ENCODE results near the gene CEP85L.
A peak's percentile ranks its signal among the peaks of the same experiment; 100 is the strongest.

CEP85L gene

DNA sequence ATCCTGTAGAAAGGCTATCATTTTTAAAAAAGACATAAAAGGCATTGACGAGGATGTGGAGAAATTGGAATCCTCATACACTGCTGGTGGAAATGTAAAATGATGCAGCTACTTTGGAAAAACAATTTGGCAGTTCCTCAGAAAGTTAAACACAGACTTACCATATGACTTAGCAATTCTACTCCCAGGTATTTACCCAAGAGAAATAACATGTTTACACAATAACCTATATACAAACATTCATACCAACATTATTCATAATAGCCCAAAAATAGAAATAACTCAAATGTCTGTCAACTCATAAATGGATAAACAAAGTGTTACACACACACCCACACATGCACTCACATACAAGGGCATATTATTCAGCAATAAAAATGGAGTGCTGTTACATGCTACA, 23.4 kb upstream of the CEP85L start:
- DNase-seq (ENCODE audit: low read depth): no peak
- H3K4me3 ChIP-seq (ENCODE audit: control insufficient read depth, low read depth, low read length): no peak overlapping the region
- TF ChIP-seq, protein P1, sequence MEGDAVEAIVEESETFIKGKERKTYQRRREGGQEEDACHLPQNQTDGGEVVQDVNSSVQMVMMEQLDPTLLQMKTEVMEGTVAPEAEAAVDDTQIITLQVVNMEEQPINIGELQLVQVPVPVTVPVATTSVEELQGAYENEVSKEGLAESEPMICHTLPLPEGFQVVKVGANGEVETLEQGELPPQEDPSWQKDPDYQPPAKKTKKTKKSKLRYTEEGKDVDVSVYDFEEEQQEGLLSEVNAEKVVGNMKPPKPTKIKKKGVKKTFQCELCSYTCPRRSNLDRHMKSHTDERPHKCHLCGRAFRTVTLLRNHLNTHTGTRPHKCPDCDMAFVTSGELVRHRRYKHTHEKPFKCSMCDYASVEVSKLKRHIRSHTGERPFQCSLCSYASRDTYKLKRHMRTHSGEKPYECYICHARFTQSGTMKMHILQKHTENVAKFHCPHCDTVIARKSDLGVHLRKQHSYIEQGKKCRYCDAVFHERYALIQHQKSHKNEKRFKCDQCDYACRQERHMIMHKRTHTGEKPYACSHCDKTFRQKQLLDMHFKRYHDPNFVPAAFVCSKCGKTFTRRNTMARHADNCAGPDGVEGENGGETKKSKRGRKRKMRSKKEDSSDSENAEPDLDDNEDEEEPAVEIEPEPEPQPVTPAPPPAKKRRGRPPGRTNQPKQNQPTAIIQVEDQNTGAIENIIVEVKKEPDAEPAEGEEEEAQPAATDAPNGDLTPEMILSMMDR (conservative IDR thresholded peaks at IDR 0.05; ENCODE audit: control insufficient read depth, insufficient read depth, low read depth, low read length): no peak

DNA sequence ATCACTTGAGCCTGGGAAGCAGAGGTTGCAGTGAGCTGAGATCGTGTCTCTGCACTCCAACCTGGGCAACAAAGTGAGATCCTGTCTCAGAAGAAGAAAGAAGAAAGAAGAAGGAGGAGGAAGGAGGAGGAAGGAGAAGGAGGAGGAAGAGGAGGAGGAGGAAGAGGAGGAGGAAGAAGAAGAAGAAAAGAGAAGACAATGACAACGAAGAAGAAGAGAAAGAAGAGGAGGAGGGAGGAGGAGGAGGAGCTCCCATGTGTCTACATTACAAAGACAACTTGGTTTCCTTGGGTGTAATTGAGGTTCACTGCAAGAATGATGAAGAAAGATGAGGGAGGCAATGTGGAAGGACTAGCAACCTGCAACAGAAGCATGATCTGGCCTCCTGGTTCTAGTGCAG, 21.3 kb upstream of the CEP85L start:
- H3K4me3 ChIP-seq (ENCODE audit: control insufficient read depth, low read depth, low read length): no peak overlapping the region
- no peak for DNase-seq (ENCODE audit: low read depth)
- TF ChIP-seq, protein P1 (conservative IDR thresholded peaks at IDR 0.05; ENCODE audit: control insufficient read depth, insufficient read depth, low read depth, low read length): no peak

DNA sequence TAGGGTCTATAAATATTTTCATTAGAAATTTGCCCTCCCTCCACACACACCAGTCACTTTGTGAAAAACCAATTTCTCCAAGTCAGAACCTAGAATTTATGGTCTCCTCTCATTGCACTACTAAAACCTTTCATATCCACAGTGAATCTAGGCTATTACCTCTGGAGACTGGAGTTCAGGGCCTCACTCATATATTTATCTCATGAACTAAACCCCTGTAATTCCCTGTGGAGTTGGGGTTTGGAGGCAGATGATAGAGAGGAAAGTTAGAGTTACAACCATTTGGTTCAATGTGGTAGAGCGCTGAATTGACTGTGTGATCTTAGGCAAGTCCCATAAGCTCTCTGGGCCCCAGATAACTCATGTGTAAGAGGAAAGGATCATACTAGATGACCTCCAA, 18.2 kb upstream of the CEP85L start:
- TF ChIP-seq, protein P1 (conservative IDR thresholded peaks at IDR 0.05; ENCODE audit: control insufficient read depth, insufficient read depth, low read depth, low read length): no peak
- no peak for DNase-seq (ENCODE audit: low read depth)
- no peak overlapping the region for H3K4me3 ChIP-seq (ENCODE audit: control insufficient read depth, low read depth, low read length)

DNA sequence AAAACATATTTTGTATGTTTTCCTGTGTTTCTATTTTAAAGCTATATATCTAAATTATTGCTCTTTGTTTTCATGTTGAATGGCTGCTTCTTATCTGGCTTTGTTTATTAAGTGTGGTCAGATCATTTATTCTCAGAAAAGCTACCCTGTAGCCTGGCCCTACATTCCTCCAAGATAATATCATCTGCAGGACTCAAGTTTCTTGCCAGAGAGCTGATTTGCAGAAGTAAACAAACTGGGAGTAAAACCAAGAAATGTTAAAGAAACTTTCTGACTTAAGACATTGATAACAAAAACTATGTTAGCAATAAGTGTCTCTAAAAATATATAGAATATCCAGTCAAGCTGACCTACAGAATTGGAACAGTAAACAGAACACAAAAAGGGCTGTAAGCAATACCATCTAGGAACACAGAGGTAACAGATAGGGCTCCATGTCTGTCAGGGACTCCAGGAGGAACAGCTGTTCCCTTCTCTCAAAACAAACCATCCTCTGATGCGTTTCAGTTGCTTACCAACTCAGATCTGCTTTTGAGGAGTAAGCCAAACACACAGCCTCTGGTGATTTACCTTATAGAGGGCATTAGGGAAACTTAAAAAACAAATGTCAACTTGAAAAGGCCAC, 17.5 kb upstream of the CEP85L start:
- DNase-seq (ENCODE audit: low read depth): peak; percentile 51
- no peak overlapping the region for H3K4me3 ChIP-seq (ENCODE audit: control insufficient read depth, low read depth, low read length)

DNA sequence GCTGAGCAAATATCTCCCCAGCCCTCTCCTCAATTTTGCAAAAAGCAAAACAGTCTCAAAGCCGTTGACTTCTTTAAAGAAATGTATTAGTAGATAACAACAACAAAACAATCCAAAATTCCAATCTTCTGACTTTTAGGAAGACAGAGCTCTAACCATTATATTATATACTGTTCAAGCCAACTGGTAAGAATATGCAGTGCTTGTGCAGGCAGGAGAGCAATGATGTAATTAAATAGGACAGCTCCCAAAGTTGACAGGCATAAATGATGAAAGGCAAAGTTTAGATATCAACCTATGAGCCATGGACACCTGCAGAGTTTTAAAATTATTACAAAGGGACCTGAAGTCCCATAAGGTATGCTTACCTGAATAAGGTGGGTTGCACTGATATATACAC, 16.6 kb upstream of the CEP85L start:
- DNase-seq (ENCODE audit: low read depth): no peak
- H3K4me3 ChIP-seq (ENCODE audit: control insufficient read depth, low read depth, low read length): no peak overlapping the region
- TF ChIP-seq, protein P1 (conservative IDR thresholded peaks at IDR 0.05; ENCODE audit: control insufficient read depth, insufficient read depth, low read depth, low read length): no peak

More for the DNA sequence above, 17.5 kb upstream of the CEP85L start:
- TF ChIP-seq, protein P1 (conservative IDR thresholded peaks at IDR 0.05; ENCODE audit: control insufficient read depth, insufficient read depth, low read depth, low read length): no peak

DNA sequence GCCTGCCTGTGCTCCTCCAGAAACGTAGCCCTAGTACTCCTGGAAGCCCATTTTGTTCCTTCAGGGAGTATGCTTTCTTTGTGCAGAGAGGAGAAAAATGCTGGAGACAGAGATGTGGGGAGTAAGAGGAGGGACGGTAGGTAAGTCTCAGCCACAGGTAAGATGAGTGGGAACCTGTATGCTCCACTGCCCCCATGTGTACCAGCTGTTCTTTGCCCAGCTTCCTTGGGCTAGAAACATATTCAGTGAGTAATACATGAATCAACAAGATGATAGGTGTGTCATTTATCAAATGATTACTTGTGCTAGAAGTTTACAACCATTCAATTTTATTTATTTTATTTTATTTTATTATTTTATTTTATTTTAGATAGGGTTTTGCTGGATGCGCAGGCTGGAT, 13.6 kb upstream of the CEP85L start:
- no peak for DNase-seq (ENCODE audit: low read depth)
- no peak overlapping the region for H3K4me3 ChIP-seq (ENCODE audit: control insufficient read depth, low read depth, low read length)
- TF ChIP-seq, protein P1 (conservative IDR thresholded peaks at IDR 0.05; ENCODE audit: control insufficient read depth, insufficient read depth, low read depth, low read length): no peak
